ENCODE measurements around the gene CELF2. TPM values are rescaled to one million over a fixed set of nuclear protein-coding genes. Genes with fewer than 3 reads are reported as not detected.

The CELF2 gene
- total RNA-seq, 4 donors from 2014 or later, result 8.7 to 28.6 (median 22.9) TPM

GRCh38 chr10:11194859-11195586, 177.4 kb downstream of the CELF2 start:
- DNase-seq (ENCODE audit: low spot score in 2 of 2), result no peak
- Histone ChIP-seq H3K9me3 (no peaks in the 10 kb centered on the region), H3K4me3 (no peak overlapping the region), H3K27me3 (no peaks in the 10 kb centered on the region), H3K36me3 (no peaks in the 10 kb centered on the region), H3K27ac (no peak overlapping the region), H3K4me1 (peaks cover 34% of the 10 kb centered on the region)
- no peak for TF ChIP-seq EP300 (IDR thresholded peaks at IDR 0.05)
- TF ChIP-seq POLR2A (IDR thresholded peaks at IDR 0.05), result no peak
- no peak for TF ChIP-seq POLR2AphosphoS5 (IDR thresholded peaks at IDR 0.05)
- no peak for TF ChIP-seq CTCF (IDR thresholded peaks at IDR 0.05)
- WGBS, result 87% methylated on average over 8 of the region's 8 CpGs

GRCh38 chr10:11195623-11196022, 178.0 kb downstream of the CELF2 start:
- peaks cover 31% of the 10 kb centered on the region for H3K4me1 ChIP-seq

GRCh38 chr10:11197266-11197712, 179.6 kb downstream of the CELF2 start:
- H3K27me3 ChIP-seq, result no peaks in the 10 kb centered on the region
- peaks cover 18% of the 10 kb centered on the region for H3K4me1 ChIP-seq
- TF ChIP-seq POLR2AphosphoS5 (IDR thresholded peaks at IDR 0.05) (no peak), EP300 (IDR thresholded peaks at IDR 0.05) (no peak), CTCF (IDR thresholded peaks at IDR 0.05) (no peak), POLR2A (IDR thresholded peaks at IDR 0.05) (no peak)
- WGBS, result 66% methylated on average over 7 of the region's 7 CpGs
- DNase-seq (ENCODE audit: low spot score in 2 of 2), result no peak
- no peaks in the 10 kb centered on the region for H3K36me3 ChIP-seq
- no peak overlapping the region for H3K27ac ChIP-seq
- no peaks in the 10 kb centered on the region for H3K9me3 ChIP-seq
- H3K4me3 ChIP-seq, result no peak overlapping the region

More at GRCh38 chr10:11195623-11196022, 178.0 kb downstream of the CELF2 start:
- H3K4me3 ChIP-seq, result no peak overlapping the region
- no peaks in the 10 kb centered on the region for H3K36me3 ChIP-seq
- WGBS, result 88% methylated on average over 7 of the region's 7 CpGs
- no peak for TF ChIP-seq CTCF (IDR thresholded peaks at IDR 0.05)
- no peak for TF ChIP-seq POLR2A (IDR thresholded peaks at IDR 0.05)
- TF ChIP-seq POLR2AphosphoS5 (IDR thresholded peaks at IDR 0.05), result no peak
- no peak for TF ChIP-seq EP300 (IDR thresholded peaks at IDR 0.05)
- no peak for DNase-seq (ENCODE audit: low spot score in 2 of 2)
- H3K9me3 ChIP-seq, result no peaks in the 10 kb centered on the region
- no peak overlapping the region for H3K27ac ChIP-seq
- H3K27me3 ChIP-seq, result no peaks in the 10 kb centered on the region

- no peaks in the 10 kb centered on the region for H3K27me3 ChIP-seq
- H3K4me3 ChIP-seq, result no peak overlapping the region
- peaks cover 16% of the 10 kb centered on the region for H3K4me1 ChIP-seq
- H3K9me3 ChIP-seq, result no peaks in the 10 kb centered on the region
- H3K36me3 ChIP-seq, result no peaks in the 10 kb centered on the region
- WGBS, result 35% methylated on average over 3 of the region's 3 CpGs
- no peak for DNase-seq (ENCODE audit: low spot score in 2 of 2)
- no peak overlapping the region for H3K27ac ChIP-seq
- TF ChIP-seq POLR2AphosphoS5 (IDR thresholded peaks at IDR 0.05), result no peak
- TF ChIP-seq POLR2A (IDR thresholded peaks at IDR 0.05), result no peak
- no peak for TF ChIP-seq CTCF (IDR thresholded peaks at IDR 0.05)
- no peak for TF ChIP-seq EP300 (IDR thresholded peaks at IDR 0.05)
Observed at GRCh38 chr10:11197878-11198277, 180.2 kb downstream of the CELF2 start.

- Histone ChIP-seq H3K36me3 (no peaks in the 10 kb centered on the region), H3K4me3 (no peak overlapping the region), H3K9me3 (no peaks in the 10 kb centered on the region), H3K4me1 (peaks cover 15% of the 10 kb centered on the region), H3K27me3 (no peaks in the 10 kb centered on the region), H3K27ac (no peak overlapping the region)
- no peak for TF ChIP-seq CTCF (IDR thresholded peaks at IDR 0.05)
- WGBS, result 91% methylated on average over 5 of the region's 5 CpGs
- DNase-seq (ENCODE audit: low spot score in 2 of 2), result no peak
Observed at GRCh38 chr10:11201911-11202310, 184.2 kb downstream of the CELF2 start.

Data from suprapubic skin (tissue), 4 donors.